Measurements from ENCODE around the gene CLMN. TPM values are rescaled to one million over a fixed set of nuclear protein-coding genes. Genes with fewer than 3 reads are reported as not detected.

CLMN gene
- total RNA-seq, 5 donors from 2014 or later (not counting 1 experiment from before 2014, with no cell fraction given): 0.68 to 2.2 (median 0.99) TPM

DNA sequence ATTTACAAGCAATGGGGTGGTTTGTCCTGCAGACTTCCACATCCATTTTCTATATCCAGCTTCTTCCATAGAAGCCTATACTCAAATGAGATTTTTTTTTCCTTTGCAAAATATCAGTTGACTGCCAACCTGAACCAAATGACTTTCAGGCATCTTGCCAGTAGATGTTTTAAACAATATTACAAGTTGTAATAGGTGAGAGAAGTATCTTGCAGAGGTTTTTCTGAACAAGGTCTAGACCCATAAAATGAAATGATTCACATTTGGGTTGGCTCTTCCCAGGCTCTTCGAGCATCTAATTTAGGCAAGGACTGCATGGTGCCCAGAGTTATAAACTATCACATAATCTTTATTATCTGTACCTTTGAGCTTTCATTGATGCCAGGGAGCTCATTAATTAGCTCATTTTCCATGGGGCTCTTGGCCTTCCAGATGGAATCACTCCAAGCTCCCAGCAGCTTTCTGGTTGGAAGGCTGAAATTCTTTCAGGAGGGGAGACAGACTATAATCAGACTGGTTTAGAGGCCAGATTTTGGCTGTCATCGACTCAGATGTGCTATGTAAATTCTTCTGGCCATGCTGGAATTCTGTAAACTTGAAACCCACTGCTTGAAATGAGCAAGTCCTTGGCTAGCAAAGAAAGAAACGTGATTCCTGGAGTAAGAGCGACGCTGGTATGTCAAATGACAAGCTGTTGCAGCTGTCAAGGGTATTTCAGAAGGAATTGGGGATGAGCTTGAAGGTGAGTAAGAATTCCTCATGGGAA is 130.2 kb downstream of the CLMN start:
- Histone ChIP-seq H3K9me3 (no peaks in the 10 kb centered on the region), H3K4me1 (ENCODE audit: control insufficient read depth in 1 of 2, extremely low read depth in 1 of 2, insufficient read depth in 2 of 2, low read length in 2 of 2) (no peaks in the 10 kb centered on the region), H3K27me3 (replicated peaks in 1 of 2; ENCODE audit: control insufficient read depth in 2 of 2, extremely low read depth in 1 of 2, insufficient read depth in 2 of 2, low read length in 1 of 2) (peaks cover 0 to 36% of the 10 kb centered on the region in 2 experiments), H3K36me3 (ENCODE audit: control insufficient read depth in 2 of 2, extremely low read depth in 1 of 2, insufficient read depth in 1 of 2, low read length in 1 of 2) (no peaks in the 10 kb centered on the region), H3K27ac (ENCODE audit: low read length) (no peak overlapping the region), H3K4me3 (ENCODE audit: control insufficient read depth in 1 of 2, extremely low read depth in 1 of 2, low read length in 1 of 2) (no peak overlapping the region)
- Mint-ChIP-seq H3K27ac (no peak overlapping the region), H3K4me3 (no peak overlapping the region), H3K27me3 (peaks cover 16 to 31% of the 10 kb centered on the region in 2 donors), H3K9me3 (peaks cover 0 to 5% (median 4%) of the 10 kb centered on the region in 3 donors), H3K4me1 (peaks cover 0 to 2% (median 2%) of the 10 kb centered on the region in 3 donors), H3K36me3 (no peaks in the 10 kb centered on the region)
- CTCF ChIA-PET: no interaction called here
- POLR2A ChIA-PET: no interaction called here
- no peak for ATAC-seq (replicated peaks in 1 of 4)
- DNase-seq: no peak
- 82% methylated on average over 4 of the region's 5 CpGs for WGBS (ENCODE audit: insufficient coverage)

DNA sequence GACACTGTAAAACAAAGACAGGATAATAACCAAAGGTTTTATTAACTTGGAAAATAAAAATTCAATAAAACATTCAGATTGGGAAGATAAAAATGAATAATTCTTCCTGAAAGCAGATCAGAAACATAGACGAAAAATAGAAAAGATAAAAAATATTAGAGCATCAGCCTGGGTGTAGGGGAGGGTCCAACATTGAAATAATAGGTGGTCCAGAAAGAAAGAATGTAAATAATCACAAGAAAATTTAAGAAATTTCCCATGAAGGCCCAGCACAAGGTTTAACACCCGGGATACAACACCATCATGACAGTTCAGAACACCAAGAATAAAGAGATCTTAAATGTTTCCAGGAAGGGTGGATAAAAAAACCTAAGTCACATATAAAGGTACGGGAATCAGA is 131.3 kb downstream of the CLMN start:
- Histone ChIP-seq H3K27me3 (replicated peaks in 1 of 2; ENCODE audit: control insufficient read depth in 2 of 2, extremely low read depth in 1 of 2, insufficient read depth in 2 of 2, low read length in 1 of 2) (peaks cover 0 to 34% of the 10 kb centered on the region in 2 experiments), H3K4me1 (ENCODE audit: control insufficient read depth in 1 of 2, extremely low read depth in 1 of 2, insufficient read depth in 2 of 2, low read length in 2 of 2) (no peaks in the 10 kb centered on the region), H3K4me3 (ENCODE audit: control insufficient read depth in 1 of 2, extremely low read depth in 1 of 2, low read length in 1 of 2) (no peak overlapping the region), H3K9me3 (no peaks in the 10 kb centered on the region), H3K27ac (ENCODE audit: low read length) (no peak overlapping the region), H3K36me3 (ENCODE audit: control insufficient read depth in 2 of 2, extremely low read depth in 1 of 2, insufficient read depth in 1 of 2, low read length in 1 of 2) (no peaks in the 10 kb centered on the region)
- Mint-ChIP-seq H3K4me3 (no peak overlapping the region), H3K27ac (no peak overlapping the region), H3K27me3 (peaks cover 16 to 34% of the 10 kb centered on the region in 2 donors), H3K4me1 (peaks cover 0 to 2% (median 2%) of the 10 kb centered on the region in 3 donors), H3K36me3 (no peaks in the 10 kb centered on the region), H3K9me3 (peaks cover 0 to 5% (median 4%) of the 10 kb centered on the region in 3 donors)
- ATAC-seq (replicated peaks in 1 of 4) (no peak), DNase-seq (no peak)
- ChIA-PET POLR2A (no interaction called here), CTCF (no interaction called here)
- no CpG with 5 or more reads among the region's 3 CpGs for WGBS (ENCODE audit: insufficient coverage)

DNA sequence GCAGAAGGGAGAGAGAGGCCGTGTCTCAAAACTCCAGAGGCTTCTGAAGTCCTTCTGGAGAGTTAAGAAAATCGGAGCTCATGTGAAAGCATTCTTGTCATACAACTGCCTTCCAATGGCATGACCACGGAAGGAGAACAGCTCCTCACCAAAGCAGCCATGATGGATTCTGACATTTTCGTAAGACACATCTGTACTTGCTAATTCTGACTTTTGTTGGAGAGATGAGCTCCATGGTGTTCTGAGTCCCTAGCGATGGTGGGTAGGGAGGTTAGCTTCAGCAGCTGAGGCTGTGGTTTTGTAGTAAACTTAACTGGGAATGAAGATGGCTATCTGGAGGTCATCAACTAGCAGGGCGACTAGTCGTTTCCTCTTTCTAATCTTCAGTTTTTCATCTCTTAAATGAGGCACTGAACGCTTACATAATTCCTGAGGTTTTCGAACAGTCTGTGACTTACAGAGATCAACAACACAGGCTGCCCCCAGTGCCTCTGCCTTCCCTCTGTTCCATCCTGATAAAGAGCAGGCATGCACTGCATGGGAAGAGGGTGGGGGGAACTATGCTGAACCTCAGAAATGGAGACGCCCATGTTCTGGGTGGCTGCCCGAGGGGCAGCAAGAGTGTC is 133.8 kb downstream of the CLMN start:
- ATAC-seq (replicated peaks in 1 of 4): no peak
- peaks cover 0 to 5% (median 4%) of the 10 kb centered on the region in 3 donors for H3K9me3 Mint-ChIP-seq
- Histone ChIP-seq H3K9me3 (no peaks in the 10 kb centered on the region), H3K27ac (ENCODE audit: low read length) (no peak overlapping the region), H3K4me3 (ENCODE audit: control insufficient read depth in 1 of 2, extremely low read depth in 1 of 2, low read length in 1 of 2) (no peak overlapping the region), H3K27me3 (replicated peaks in 1 of 2; ENCODE audit: control insufficient read depth in 2 of 2, extremely low read depth in 1 of 2, insufficient read depth in 2 of 2, low read length in 1 of 2) (peaks cover 0 to 31% of the 10 kb centered on the region in 2 experiments), H3K36me3 (ENCODE audit: control insufficient read depth in 2 of 2, extremely low read depth in 1 of 2, insufficient read depth in 1 of 2, low read length in 1 of 2) (no peaks in the 10 kb centered on the region), H3K4me1 (ENCODE audit: control insufficient read depth in 1 of 2, extremely low read depth in 1 of 2, insufficient read depth in 2 of 2, low read length in 2 of 2) (no peaks in the 10 kb centered on the region)
- WGBS (ENCODE audit: insufficient coverage): 24% methylated on average over 3 of the region's 11 CpGs
- no peak overlapping the region for H3K27ac Mint-ChIP-seq
- ChIA-PET POLR2A (no interaction called here), CTCF (no interaction called here)
- H3K4me3 Mint-ChIP-seq: no peak overlapping the region
- DNase-seq: no peak
- peaks cover 3% of the 10 kb centered on the region for H3K36me3 Mint-ChIP-seq
- H3K27me3 Mint-ChIP-seq: peaks cover 19 to 34% of the 10 kb centered on the region in 2 donors
- peaks cover 0 to 2% (median 2%) of the 10 kb centered on the region in 3 donors for H3K4me1 Mint-ChIP-seq

DNA sequence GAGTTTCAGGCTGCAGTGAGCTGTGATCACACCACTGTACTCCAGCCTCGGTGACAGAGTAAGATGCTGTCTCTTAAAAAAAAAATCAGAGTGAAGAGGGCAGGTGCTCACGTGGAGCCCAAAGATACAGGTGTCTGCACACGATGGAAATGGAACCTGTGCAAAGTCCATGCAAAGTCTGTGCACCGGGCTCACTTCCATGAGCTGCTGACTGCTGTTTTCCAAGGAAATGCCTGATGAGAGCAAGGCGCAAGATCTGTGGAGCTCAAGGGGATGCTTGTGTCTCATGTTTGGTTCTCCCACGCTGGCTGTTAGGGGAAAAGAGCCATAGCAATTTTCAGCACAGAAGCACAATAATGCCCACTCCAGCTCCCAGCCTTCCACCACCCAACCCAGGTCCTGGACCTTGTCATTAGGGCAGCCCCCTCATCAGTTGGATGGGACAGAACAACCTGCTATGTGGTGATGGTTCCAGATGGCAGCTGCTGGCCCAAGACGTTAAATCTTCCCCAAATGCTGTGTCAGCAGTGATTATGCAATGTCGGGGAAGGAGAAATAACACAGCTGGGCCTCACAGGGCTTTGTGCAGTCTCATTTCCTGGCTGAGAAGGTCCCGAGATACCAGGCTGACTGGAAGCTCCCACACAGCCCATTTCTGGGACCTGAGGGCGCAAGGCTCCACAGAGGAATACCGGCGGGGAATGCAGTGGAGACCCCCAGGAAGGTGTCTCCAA is 134.5 kb downstream of the CLMN start:
- 48% methylated on average over 11 of the region's 12 CpGs for WGBS (ENCODE audit: insufficient coverage)
- ChIA-PET POLR2A (no interaction called here), CTCF (no interaction called here)
- no peak overlapping the region for H3K27ac ChIP-seq (ENCODE audit: low read length)
- DNase-seq (peak in 4 of 35 experiments; percentile 1 to 32 (median 4)), ATAC-seq (replicated peaks in 1 of 4) (no peak)
- H3K27me3 Mint-ChIP-seq: peaks cover 19 to 34% of the 10 kb centered on the region in 2 donors
- H3K36me3 ChIP-seq (ENCODE audit: control insufficient read depth in 2 of 2, extremely low read depth in 1 of 2, insufficient read depth in 1 of 2, low read length in 1 of 2): no peaks in the 10 kb centered on the region
- H3K9me3 ChIP-seq: no peaks in the 10 kb centered on the region
- peaks cover 0 to 5% (median 4%) of the 10 kb centered on the region in 3 donors for H3K9me3 Mint-ChIP-seq
- H3K27me3 ChIP-seq (replicated peaks in 1 of 2; ENCODE audit: control insufficient read depth in 2 of 2, extremely low read depth in 1 of 2, insufficient read depth in 2 of 2, low read length in 1 of 2): peaks cover 0 to 30% of the 10 kb centered on the region in 2 experiments
- no peaks in the 10 kb centered on the region for H3K4me1 ChIP-seq (ENCODE audit: control insufficient read depth in 1 of 2, extremely low read depth in 1 of 2, insufficient read depth in 2 of 2, low read length in 2 of 2)
- H3K27ac Mint-ChIP-seq: no peak overlapping the region
- H3K4me3 Mint-ChIP-seq: no peak overlapping the region
- H3K4me1 Mint-ChIP-seq: peaks cover 0 to 2% (median 2%) of the 10 kb centered on the region in 3 donors
- H3K4me3 ChIP-seq (ENCODE audit: control insufficient read depth in 1 of 2, extremely low read depth in 1 of 2, low read length in 1 of 2): no peak overlapping the region
- peaks cover 7% of the 10 kb centered on the region for H3K36me3 Mint-ChIP-seq

DNA sequence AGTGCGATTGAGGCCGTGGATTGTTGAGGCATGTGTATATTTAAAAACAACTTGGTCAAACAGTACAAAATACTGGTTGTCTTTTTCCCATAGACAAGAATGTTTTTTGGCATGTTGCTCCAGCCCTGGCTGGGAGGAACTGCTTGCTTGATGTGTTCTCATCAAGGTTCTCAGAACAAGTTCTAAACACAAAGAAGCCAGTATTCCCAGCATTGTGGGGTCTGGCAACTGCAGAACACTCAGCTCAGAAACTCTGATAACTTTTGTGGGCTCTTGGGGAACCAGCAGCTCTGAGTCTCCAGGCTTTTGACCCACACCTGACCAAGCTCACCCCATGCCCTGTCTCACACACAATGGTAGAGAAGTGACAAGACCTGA is 135.3 kb downstream of the CLMN start:
- DNase-seq (no peak), ATAC-seq (replicated peaks in 1 of 4) (no peak)
- Histone ChIP-seq H3K27ac (ENCODE audit: low read length) (no peak overlapping the region), H3K4me3 (ENCODE audit: control insufficient read depth in 1 of 2, extremely low read depth in 1 of 2, low read length in 1 of 2) (no peak overlapping the region), H3K4me1 (ENCODE audit: control insufficient read depth in 1 of 2, extremely low read depth in 1 of 2, insufficient read depth in 2 of 2, low read length in 2 of 2) (no peaks in the 10 kb centered on the region), H3K36me3 (ENCODE audit: control insufficient read depth in 2 of 2, extremely low read depth in 1 of 2, insufficient read depth in 1 of 2, low read length in 1 of 2) (no peaks in the 10 kb centered on the region), H3K9me3 (no peaks in the 10 kb centered on the region), H3K27me3 (replicated peaks in 1 of 2; ENCODE audit: control insufficient read depth in 2 of 2, extremely low read depth in 1 of 2, insufficient read depth in 2 of 2, low read length in 1 of 2) (peaks cover 0 to 31% of the 10 kb centered on the region in 2 experiments)
- peaks cover 0 to 2% (median 2%) of the 10 kb centered on the region in 3 donors for H3K4me1 Mint-ChIP-seq
- H3K9me3 Mint-ChIP-seq: peaks cover 0 to 5% (median 4%) of the 10 kb centered on the region in 3 donors
- CTCF ChIA-PET: no interaction called here
- POLR2A ChIA-PET: no interaction called here
- WGBS (ENCODE audit: insufficient coverage): 90% methylated on average over 2 of the region's 2 CpGs
- no peak overlapping the region for H3K4me3 Mint-ChIP-seq
- peaks cover 12% of the 10 kb centered on the region for H3K36me3 Mint-ChIP-seq
- H3K27me3 Mint-ChIP-seq: peaks cover 19 to 34% of the 10 kb centered on the region in 2 donors
- no peak overlapping the region for H3K27ac Mint-ChIP-seq

DNA sequence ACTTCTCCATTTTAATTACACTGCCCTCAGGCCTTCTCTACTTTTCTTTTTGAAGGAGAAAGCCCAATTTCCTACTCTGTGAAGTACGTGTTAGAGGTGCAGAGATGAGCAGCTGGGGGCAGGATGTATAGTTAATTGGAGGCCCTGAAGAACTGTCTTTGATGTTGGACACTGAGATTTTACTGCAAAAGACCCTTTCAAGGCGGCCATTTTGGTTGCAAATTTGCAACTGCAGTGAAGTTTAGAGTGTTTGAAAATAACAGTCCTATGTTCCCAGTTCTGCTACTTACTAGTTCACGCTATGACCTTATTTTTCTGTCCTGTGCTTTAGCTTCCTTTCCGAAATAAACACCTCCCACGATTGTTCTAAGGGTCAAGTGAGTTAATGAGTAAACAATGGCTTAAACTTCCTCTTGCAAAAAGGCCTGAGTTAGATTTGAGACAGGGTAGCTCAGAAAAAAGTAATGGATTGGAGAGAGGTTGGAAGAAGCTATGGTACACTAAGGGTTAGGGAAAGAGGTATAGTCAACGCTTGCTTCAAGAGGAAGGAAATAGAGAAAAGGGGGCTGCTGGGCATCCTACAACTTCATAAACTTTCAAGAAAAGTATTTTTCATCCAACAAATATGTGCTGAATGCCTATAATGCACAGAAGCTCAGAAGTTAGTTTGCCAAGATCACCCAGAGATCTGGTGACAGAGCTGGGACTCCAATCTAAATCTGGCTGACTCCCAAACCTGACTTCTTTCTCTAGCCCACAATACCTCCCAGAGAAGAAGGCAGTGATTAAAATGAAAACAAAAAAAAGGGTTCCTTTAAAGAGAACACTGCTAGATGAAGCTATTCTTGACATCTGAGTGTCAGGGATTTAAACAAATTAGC is 135.9 kb downstream of the CLMN start:
- Histone ChIP-seq H3K27ac (ENCODE audit: low read length) (no peak overlapping the region), H3K4me1 (ENCODE audit: control insufficient read depth in 1 of 2, extremely low read depth in 1 of 2, insufficient read depth in 2 of 2, low read length in 2 of 2) (no peaks in the 10 kb centered on the region), H3K36me3 (ENCODE audit: control insufficient read depth in 2 of 2, extremely low read depth in 1 of 2, insufficient read depth in 1 of 2, low read length in 1 of 2) (no peaks in the 10 kb centered on the region), H3K27me3 (replicated peaks in 1 of 2; ENCODE audit: control insufficient read depth in 2 of 2, extremely low read depth in 1 of 2, insufficient read depth in 2 of 2, low read length in 1 of 2) (peaks cover 0 to 31% of the 10 kb centered on the region in 2 experiments), H3K4me3 (ENCODE audit: control insufficient read depth in 1 of 2, extremely low read depth in 1 of 2, low read length in 1 of 2) (no peak overlapping the region), H3K9me3 (no peaks in the 10 kb centered on the region)
- DNase-seq: no peak
- Mint-ChIP-seq H3K4me3 (no peak overlapping the region), H3K27me3 (peaks cover 19 to 34% of the 10 kb centered on the region in 2 donors), H3K9me3 (peaks cover 0 to 5% (median 4%) of the 10 kb centered on the region in 3 donors), H3K4me1 (peaks cover 0 to 2% (median 2%) of the 10 kb centered on the region in 3 donors), H3K36me3 (peaks cover 15% of the 10 kb centered on the region), H3K27ac (no peak overlapping the region)
- WGBS (ENCODE audit: insufficient coverage): no CpG with 5 or more reads among the region's 6 CpGs
- ChIA-PET POLR2A (no interaction called here), CTCF (no interaction called here)
- ATAC-seq (replicated peaks in 1 of 4): no peak

All from T-cell (primary cell).